Peyer's patch (tissue), 4 donors: Measurements from ENCODE around the gene ZNF165.

ENCODE experiments used
- POLR2A ChIP-seq, 2 donors: fragments of 450-650 bp; IDR thresholded peaks; one replicate each; pipeline ENCODE4 v1.5.1; 2017; ENCODE audit warnings: antibody characterized with exemption in 2 of 2, mild to moderate bottlenecking in 2 of 2, moderate library complexity in 2 of 2
- TF ChIP-seq, protein P1 (sequence below), 6 experiments: fragments of 450-650 bp in 4 of 6; fragments of 200-600 bp in 2 of 6; sonication (generic) in 1 of 6; IDR thresholded peaks; one replicate each; pipeline ENCODE4 v1.5.1; 2017 to 2019; ENCODE audit warnings: antibody characterized with exemption in 6 of 6, mild to moderate bottlenecking in 3 of 6, moderate library complexity in 1 of 6

DNA sequence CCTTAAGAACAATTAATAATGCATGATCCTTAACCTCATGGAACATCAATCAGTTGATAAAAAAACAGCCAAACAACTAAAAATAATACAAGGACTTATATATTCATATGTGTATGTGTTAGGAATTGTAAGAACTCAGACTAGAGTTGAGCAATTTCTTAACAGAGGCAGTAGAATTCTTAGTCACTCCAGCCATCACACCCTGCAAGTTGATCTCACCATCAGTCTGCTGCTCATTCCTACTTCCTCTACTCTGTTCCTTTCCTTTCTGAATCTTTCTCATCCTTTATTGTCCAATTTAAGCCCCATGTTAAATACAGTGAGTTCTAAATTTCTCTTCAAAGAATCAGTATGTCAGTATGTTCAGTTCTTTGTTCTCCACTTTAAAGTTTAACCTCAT lies 2.6 kb downstream of the ZNF165 start:
- TF ChIP-seq POLR2A (IDR thresholded peaks at IDR 0.05), result no peak
- TF ChIP-seq, protein P1, sequence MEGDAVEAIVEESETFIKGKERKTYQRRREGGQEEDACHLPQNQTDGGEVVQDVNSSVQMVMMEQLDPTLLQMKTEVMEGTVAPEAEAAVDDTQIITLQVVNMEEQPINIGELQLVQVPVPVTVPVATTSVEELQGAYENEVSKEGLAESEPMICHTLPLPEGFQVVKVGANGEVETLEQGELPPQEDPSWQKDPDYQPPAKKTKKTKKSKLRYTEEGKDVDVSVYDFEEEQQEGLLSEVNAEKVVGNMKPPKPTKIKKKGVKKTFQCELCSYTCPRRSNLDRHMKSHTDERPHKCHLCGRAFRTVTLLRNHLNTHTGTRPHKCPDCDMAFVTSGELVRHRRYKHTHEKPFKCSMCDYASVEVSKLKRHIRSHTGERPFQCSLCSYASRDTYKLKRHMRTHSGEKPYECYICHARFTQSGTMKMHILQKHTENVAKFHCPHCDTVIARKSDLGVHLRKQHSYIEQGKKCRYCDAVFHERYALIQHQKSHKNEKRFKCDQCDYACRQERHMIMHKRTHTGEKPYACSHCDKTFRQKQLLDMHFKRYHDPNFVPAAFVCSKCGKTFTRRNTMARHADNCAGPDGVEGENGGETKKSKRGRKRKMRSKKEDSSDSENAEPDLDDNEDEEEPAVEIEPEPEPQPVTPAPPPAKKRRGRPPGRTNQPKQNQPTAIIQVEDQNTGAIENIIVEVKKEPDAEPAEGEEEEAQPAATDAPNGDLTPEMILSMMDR (IDR thresholded peaks at IDR 0.05), result no peak
